Right lobe of liver (tissue), 4 donors: ENCODE results near the gene EIF5B.

Experiments used
- POLR2A ChIP-seq: fragments of 450-650 bp; IDR thresholded peaks from one replicate; pipeline ENCODE4 v1.6.1; 2017; ENCODE audit warnings: antibody characterized with exemption, mild to moderate bottlenecking
- TF ChIP-seq, protein P1 (sequence below), 4 donors: fragments of 200-600 bp in 3 of 4; fragments of 450-650 bp in 1 of 4; IDR thresholded peaks; one replicate each; pipeline versions ENCODE4 v1.5.1 to v1.8.0; 2016 to 2022; ENCODE audit warnings: antibody characterized with exemption in 4 of 4, mild to moderate bottlenecking in 2 of 4
- donor health status: DM: no; HTN: no; CAD: no.
- donor health status: DM: no; HTN: no; CAD: no.
- donor health status: DM: no; HTN: yes; CAD: no.

DNA sequence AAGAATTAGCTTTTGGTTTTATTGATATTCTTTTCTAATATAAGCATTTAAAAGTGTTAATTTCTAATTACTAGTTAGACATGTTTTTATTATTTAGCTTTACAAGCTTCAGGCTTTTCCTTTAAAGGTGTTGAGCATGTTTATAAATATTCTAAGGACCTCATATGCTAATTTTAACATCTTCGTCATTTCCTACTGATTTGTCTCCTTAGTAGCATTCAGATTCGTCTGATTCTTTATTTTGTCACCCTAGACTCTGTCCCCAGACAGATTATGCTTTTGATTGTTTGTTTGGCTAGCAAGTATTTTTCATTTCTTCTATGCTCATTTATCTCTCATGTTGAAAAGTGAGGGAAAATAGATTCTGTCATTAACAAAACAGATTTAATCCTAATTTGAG, 51.7 kb downstream of the EIF5B start:
- TF ChIP-seq, protein P1, sequence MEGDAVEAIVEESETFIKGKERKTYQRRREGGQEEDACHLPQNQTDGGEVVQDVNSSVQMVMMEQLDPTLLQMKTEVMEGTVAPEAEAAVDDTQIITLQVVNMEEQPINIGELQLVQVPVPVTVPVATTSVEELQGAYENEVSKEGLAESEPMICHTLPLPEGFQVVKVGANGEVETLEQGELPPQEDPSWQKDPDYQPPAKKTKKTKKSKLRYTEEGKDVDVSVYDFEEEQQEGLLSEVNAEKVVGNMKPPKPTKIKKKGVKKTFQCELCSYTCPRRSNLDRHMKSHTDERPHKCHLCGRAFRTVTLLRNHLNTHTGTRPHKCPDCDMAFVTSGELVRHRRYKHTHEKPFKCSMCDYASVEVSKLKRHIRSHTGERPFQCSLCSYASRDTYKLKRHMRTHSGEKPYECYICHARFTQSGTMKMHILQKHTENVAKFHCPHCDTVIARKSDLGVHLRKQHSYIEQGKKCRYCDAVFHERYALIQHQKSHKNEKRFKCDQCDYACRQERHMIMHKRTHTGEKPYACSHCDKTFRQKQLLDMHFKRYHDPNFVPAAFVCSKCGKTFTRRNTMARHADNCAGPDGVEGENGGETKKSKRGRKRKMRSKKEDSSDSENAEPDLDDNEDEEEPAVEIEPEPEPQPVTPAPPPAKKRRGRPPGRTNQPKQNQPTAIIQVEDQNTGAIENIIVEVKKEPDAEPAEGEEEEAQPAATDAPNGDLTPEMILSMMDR (IDR thresholded peaks at IDR 0.05): no peak
- no peak for TF ChIP-seq POLR2A
